GM21360 (cell line): Measurements from ENCODE around the gene MFSD11.
"Not testable (repeated sequence)": the region's sequence is repeated elsewhere in the genome, so short reads cannot be mapped to it uniquely, and the experiment has no call there.

ENCODE experiments used
- ATAC-seq: cut with Tn5 transposase; IDR thresholded peaks from one replicate; pipeline ENCODE4 v1.9.1; 2021; ENCODE audit warnings: mild to moderate bottlenecking, moderate library complexity; ENCODE audit not compliant: unreplicated experiment

The MFSD11 gene

DNA sequence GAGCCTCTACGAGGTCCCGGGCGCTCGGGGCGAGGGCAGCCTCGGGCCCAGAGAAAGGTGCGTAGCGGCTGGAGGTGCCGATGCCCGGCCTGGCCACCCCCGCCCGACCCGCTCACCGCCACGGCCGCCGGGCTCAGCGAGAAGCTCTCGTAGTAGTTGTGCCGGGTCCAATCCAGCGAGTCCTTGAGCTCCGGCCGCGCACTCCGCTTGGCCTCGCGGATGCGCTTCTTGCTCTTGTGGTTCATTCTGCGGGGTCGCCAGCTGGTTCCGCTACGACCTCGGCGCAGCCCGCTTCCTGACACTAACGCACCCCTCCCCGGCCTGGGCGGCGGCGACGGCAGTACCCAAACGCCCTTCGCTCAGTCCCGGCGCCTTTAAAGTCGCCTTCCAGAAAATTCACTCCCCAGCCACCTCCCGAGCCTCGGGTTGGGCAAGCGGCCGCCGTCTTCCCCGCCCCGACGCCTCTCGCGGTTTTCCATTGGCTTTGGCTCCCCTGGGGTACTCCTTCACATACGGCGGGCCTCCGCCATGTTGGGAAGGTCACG, 11.6 kb upstream of the MFSD11 start, which contains the start of gene JMJD6:
Gene JMJD6, minus strand, starts transcription at position 376 of the 545 bp plus-strand sequence. Its CDS starts 131 bp downstream, at position 245.
- peak; percentile 39 for ATAC-seq

DNA sequence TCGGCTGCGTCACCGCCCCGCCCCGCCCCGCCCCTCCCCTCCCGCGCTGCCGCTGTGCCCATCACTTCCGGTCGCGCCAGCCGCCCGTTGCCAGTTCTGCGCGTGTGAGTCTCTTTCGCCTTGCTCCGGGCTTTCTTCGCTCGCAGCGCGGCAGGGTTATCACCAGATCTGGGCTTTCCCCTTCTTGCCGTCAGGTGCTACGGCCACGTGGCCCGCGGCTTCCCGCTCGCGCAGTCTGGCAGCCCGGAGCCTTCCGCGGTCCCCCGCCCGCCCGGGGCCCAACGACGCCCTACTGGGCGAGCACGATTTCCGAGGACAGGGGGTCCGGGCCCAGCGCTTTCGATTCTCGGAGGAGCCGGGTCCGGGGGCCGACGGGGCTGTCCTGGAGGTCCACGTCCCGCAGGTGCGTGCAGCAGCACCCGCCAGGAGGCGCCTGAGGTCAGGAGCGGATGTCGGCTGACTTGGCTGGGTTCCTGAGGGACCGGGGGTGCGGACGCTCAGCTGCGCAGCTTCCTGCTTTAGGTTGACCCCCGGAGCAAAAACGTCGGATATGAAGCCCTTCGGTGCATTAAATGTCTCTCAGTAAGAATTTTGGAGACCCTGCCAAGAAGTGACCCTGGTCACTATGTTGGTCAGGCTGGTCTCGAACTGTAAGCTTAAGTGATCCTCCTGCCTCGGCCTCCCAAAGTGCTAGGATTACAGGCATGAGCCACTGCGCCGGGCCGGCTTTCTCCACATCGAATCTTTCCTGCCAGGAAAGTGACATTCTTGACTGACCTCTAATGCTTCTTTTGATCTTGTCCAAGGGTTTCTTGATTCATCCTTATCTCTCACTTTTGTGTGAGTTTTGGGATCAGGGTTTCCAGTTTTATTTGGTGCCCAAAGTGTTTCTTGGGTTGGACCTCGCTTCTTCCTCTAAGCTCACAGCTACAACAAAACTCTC, 10.9 kb upstream of the MFSD11 start, which contains the start of gene METTL23:
Gene METTL23, plus strand, starts transcription at position 64 of the 943 bp plus-strand sequence. CDS start 2,872 bp downstream, outside the sequence.
- peak; percentile 47 for ATAC-seq

DNA sequence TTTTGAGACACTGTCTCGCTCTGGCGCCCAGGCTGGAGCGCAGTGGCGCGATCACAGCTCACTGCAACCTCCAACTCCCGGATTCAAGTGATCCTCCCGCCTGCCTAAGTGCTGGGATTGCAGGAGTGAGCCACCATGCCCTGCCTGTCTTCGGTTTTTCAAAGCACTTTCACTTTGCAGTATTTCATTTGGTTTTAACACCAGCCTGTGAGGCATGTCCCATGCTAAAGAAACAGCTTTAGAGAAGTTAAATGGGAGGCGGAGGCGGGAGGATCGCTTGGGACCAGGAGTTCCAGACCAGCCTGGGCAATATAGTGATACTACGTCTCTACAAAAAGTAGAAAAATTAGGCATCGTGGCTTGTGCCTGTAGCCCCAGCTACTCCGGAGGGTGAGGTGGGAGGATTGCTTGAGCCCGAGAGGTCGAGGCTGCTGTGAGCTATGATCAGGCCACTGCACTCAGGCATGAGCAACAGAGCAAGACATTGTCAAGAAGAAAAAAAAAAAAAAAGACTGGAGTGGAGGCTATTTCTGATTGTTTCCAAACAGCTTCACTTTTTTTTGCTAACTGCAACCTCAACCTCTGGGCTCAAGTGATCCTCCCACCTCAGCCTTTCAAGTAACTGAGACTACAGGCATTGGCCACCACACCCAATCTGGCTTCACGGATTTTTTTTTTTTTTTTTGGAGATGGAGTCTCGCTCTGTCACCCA, 10.0 kb upstream of the MFSD11 start:
- ATAC-seq = no peak

DNA sequence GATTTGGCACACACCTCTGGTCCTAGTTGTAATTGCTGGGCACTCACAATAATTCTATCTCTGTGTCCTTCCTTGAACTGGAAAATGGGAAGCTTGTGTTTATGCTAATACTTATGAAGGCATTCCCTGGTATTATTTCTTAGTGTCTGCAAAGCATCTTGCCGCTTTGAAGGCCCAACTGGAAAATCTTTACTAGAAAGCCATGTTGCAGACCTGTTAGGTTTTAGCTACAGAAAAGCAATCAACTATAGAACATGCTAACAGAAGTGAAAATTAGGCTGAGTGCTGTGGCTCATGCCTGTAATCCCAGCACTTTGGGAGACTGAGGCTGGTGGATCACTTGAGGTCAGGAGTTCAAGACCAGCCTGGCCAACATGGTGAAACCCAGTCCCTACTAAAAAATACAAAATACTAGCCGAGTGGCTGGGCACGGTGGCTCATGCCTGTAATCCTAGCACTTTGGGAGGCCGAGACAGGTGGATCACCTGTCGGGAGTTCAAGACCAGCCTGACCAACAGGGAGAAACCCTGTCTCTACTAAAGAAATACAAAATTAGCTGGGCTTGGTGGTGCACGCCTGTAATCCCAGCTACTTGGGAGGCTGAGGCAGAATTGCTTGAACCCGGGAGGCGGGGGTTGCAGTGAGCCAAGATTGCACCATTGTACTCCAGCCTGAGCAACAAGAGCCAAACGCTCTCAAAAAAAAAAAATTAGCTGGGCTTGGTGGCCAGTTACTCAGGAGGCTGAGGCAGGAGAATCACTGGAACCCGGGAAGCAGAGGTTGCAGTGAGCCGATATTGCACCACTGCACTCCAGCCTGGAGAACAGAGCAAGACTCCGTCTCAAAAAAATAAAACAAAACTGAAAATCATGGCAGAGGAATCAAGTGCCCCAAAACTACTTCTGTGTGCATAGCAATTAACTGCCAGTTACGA, 5.9 kb upstream of the MFSD11 start:
- ATAC-seq = not testable (repeated sequence)

DNA sequence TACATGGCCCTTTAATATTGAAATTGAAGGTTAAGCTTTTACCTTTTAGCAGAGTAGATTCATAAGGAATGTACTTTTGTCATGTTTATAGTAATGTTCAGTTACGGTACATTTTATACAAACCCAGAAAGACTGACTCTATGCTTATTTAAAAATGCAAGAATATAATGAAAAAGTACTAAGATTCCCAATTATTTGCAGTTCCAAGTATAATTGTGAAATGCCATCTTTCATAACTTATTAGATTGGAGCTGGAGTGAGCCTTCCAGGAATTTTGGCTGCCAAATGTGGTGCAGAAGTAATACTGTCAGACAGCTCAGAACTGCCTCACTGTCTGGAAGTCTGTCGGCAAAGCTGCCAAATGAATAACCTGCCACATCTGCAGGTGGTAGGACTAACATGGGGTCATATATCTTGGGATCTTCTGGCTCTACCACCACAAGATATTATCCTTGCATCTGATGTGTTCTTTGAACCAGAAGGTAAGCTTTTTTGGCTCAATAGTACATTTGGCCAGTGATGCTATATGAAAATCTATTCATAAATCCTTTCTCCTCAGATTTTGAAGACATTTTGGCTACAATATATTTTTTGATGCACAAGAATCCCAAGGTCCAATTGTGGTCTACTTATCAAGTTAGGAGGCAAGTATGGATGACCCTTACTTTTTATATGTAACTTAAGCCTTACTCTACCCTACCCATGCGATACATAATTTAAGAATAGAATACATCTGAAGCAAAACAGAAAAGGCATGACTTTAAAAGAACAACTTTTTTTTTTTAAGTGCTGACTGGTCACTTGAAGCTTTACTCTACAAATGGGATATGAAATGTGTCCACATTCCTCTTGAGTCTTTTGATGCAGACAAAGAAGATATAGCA, 4.9 kb upstream of the MFSD11 start:
- no peak for ATAC-seq

DNA sequence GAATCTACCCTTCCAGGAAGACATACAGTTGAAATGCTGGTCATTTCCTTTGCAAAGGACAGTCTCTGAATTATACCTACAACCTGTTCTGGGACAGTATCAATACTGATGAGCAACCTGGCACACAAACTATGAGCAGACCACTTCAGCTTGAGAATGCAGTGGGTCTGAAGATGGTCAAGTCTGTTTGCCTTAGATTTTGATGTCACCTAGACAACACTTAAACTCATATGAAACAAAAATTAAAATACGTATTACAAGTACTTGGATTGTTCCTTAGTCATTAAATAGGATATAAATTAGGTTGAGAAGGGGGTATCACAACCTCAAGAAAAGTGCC, 4.3 kb upstream of the MFSD11 start:
- ATAC-seq = no peak

DNA sequence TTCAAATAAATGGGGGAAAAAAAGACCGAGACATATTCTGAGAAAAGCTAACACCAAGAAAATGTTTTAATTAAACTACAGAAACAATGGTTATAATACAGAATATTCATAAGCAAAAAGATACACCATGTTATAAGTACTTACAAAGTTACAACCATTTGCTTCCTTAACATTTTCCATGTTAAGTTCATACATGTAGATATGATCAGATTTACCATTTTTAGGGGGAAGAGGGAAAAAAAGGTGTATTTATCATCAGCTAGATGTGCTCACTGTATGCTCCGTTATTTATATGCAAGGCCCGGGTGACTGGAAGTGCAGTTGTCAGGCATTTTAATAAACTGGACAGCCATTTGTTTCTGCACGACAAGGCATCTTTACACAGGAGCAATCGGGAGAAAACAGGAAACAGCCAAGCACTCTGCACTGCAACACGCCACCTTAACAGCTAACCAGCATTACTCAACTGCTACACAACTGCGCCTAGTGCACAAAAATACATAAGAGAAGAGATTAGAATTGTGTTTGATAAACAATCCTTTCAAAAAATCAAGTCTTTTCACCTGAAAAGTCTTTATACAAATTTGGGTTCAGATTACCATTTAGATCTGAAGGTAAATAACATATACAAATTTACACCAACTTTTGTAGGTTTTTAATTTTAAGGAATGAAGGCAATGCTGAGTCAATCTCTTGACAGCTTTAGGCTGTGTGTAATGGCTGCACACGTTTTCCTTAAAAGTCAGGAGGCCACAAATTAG, 3.7 kb upstream of the MFSD11 start:
- ATAC-seq = no peak

DNA sequence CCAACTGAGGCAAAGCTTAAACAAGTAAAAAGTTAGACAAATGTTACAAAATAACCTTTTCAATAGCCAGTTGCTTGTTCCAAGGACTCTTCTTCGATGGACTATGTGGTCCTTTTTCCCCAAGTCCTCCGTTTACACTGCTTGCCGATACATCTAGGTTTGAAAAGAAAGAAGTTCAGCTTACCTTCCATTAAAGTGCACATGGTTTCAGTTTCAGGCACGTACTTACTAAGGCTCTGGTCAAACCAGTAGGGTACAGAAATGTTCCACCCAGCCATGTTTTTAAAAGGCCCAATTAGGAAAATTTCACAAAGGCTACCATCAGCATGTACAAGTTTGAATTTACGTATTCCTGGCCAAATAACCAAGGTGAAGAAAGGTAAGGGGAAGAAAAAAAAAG, 2.9 kb upstream of the MFSD11 start:
- ATAC-seq = no peak

DNA sequence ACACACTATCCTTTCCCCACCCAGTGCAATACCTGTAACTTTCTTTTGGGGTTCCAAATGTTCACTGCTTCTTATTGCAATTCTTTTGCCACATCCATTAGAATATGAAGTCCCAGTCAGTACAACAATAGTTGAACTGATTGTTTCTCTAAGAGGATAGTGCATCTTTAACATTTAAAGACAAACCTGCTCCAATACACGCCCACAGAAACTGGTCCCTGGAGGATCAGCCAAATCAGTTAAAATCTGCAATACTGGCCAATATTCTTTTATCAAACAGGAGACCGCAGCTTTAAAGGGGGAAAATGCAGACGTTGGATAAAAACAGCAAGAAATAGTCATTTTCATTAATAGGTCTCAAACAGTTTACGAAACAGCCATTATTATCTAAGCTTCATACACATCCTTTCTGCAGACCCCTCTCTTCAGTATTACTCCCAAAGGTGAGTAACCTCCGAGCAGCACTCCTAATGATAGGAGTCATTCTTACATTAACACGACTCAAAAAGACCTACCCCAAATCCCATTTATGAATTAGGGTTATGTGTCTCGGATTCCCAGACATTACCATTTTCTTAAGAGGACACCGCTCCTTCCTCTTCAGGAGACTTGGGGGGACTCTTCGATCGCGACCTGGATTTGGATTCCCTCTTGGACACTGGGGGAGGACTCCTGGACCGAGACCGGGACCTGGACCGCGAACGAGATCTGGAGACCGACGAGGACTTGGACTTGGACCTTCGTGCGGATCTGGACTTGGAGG, 2.2 kb upstream of the MFSD11 start:
- ATAC-seq = no peak

DNA sequence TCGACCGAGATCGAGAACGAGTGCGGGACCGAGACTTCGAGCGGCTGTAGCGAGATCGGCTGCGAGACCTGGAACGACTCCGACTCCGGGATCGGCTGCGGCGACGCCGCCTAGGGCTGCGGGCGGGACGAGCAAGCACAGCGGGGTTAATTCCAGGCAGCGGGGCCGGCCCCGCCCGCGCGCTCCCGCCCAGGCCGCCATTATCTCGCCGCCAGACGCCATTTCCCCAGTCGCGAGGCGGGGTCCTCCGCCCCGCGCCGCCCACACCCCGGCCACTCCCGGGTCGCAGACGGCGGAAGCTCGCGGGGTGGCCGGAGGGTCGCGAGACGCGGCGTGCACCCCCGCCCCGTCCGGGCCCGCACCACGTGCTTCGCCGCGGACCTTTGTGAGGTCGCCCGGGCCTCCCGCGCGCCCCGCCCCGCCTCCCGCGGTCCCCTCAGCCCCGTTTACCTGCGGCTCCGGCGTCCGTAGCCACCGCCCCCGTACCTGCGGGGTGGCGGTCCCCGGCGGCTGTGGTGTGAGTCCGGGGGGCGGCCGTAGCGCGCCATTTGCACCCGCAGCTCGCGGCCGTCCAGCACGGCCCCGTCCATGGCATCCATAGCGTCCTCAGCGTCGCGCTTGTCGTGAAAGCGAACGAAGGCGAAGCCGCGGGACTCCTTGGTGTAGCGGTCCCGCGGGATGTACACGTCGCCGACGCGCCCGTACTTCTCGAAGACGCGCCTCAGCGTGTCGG, 1.4 kb upstream of the MFSD11 start:
- ATAC-seq = peak; percentile 2

DNA sequence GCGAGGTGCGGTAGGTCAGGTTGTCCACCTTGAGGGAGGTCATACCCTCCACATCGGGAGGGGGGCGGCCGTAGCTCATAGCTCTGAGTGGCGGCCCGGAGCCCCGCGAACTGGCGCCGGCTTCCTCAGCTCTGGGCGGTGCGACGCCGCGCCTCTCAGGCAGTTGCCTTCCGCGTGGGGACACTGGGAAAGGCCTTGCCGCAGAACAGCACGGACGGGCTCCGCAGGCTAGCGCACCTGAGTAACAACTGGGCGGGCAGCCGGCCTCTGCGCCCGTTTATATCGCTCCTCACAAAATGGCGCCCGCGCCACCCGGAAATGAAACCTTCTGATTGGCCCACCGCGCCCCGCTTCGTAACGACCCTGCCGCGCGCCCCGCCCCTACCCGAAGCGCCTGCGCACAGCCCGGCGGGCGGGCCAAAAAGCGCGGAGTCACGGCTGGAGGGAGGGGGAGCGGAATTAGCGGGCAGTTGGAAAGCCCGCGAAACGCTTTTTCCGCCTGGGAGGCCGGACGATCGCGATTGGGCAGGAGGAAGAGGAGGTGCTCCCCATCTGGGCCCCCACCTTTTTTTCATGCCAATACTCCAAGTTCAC, 740 bp upstream of the MFSD11 start, which contains the start of gene SRSF2:
Gene SRSF2, minus strand, starts transcription at position 250 of the 594 bp plus-strand sequence. Its CDS starts 171 bp downstream, at position 79.
- ATAC-seq = peak; percentile 62

DNA sequence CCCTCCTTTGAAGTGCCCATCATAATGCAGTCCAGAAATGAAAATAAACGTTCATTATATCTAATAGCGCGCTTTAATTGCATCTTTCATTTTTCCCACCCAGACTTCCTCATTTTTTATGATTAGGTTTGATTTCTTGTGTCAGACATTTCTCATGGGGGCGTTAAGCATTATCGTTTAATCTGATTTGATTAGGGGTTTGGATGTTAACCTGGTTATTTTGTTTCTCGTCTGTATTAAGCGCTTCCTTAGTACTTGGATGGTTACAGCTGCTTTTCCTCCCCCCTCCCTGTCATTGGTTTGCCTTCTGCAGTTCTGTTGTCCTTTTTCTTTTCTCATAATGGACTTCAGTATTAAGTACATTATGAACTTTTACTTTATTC, 540 bp downstream of the MFSD11 start:
- ATAC-seq = no peak

DNA sequence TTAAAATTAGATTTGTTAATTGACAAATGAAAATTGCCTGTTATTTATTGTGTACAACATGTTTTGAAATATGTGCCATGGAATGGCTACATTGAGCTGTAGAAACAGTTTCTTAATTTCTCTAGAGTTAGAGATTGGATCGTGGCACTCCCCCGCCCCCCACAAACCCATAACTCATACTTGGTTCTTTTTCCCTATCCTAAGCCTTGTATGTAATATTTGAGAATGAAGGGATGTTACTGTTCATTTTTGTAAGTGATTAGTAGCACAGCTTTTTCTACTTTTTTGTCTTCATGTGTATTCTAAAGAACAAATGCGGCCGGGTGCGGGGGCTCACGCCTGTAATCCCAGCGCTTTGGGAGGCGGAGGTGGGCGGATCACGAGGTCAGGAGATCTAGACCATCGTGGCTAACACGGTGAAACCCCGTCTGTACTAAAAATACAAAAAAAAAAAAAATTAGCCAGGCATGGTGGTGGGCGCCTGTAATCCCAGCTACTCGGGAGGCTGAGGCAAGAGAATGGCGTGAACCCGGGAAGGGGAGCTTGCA, 1.7 kb downstream of the MFSD11 start:
- ATAC-seq = not testable (repeated sequence)

DNA sequence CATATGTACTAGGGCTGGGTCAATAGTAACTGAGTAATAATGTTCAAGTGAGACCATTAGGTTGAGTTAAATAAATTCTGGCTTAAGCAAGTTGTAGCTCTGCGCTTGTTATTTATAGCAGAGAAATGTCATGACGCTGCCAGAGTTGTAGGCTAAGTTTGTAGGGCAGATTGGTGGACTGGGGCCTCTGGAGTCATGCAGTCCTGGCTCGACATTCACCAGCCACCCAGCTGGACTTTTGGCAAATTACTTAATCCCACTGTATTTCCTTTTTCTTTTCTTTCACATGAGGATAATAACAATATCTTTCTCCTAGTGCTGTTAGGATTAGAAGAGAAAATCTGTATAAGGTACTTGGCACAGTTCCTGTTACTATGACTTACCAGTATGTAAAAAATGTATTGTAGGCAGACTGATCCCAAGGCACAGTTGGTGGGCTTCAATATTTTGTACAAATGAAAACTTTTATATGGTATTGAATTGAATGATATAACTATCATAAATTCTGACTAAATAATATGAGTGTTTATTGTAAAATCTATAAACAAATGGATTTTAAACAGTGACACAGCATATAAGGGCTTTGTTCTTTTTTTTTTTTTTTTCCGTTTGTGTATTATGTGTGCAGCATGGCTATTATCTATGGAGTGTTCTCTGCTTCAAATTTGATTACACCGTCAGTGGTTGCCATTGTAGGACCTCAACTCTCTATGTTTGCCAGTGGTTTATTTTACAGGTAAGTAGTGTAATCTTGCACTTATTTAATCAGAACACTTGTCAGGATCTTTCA, 2.6 kb downstream of the MFSD11 start:
- ATAC-seq = no peak

DNA sequence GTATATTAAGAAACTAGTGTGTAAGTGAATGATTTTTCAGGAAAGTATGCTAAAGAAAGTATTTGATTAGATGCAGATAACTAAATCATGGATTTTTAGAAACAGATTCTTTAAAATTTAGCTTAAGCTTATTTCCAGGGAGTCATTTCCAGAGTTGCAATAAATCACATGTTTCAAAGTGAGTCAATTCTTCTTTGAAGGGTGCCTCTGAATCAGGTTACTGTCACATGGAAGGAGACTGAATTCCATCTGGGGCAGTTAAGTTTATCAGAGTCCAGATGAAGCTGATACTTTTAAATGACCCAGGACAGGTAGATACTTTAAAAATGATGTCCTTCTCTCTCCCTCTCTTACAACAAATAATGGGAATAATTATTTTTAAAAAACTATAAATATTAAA, 5.0 kb downstream of the MFSD11 start:
- ATAC-seq = no peak

DNA sequence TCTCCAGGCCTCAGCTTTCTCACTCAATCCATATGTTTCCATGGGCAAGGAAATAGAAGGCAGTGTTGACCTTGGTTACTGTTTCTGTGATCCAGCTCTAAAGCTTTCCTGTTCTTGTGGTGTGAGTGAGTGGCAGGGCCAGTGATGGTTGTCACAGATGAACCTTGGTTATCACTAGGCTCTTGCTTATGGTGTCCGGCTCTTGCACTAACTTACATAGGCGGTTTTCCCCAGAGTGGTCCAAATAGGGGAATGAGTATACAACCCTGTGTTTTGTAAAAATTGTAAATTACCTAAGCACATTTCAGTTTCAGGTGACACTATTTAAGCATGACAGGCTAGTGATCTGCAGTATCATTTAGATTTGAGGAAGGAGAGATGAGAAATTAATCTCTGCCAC, 6.8 kb downstream of the MFSD11 start:
- ATAC-seq = no peak
